Measurements from ENCODE around the gene EDC4.

EDC4 gene

DNA sequence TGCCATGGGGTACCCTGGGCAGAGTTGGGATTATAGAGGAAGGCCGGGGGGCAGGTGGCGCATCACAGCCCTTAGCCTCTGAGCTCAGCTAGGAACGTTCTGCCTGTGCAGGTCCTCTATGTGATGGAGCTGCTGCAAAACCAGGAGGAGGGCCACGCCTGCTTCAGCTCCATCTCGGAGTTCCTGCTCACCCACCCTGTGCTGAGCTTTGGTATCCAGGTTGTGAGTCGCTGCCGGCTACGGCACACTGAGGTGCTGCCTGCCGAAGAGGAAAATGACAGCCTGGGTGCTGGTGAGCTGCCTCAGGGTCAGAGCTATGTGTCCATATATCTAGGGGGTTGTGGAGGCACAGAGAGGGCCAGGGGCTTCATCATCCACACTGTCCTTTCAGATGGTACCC, 6.0 kb downstream of the EDC4 start:
- DNase-seq: no peak
- Mint-ChIP-seq H3K4me3 (no peak overlapping the region), H3K9me3 (no peaks in the 10 kb centered on the region), H3K27me3 (no peaks in the 10 kb centered on the region), H3K27ac (no peak overlapping the region), H3K4me1 (ENCODE audit: low read depth) (peaks cover 25% of the 10 kb centered on the region), H3K36me3 (ENCODE audit: low read depth) (peaks cover 98% of the 10 kb centered on the region)

DNA sequence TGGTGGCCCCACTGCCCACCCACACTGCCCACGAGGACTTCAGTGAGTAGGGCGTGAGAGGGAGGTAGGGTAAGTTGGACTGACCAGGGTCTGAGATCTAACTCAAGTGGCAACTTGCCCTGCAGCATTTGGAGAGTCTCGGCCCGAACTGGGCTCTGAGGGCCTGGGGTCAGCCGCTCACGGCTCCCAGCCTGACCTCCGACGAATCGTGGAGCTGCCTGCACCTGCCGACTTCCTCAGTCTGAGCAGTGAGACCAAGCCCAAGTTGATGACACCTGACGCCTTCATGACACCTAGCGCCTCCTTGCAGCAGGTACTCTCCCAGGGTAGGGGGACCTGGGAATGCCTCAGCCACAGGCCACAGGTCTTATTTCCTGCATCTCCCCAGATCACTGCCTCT, 6.6 kb downstream of the EDC4 start:
- Mint-ChIP-seq H3K36me3 (ENCODE audit: low read depth) (peaks cover 98% of the 10 kb centered on the region), H3K27ac (peak overlapping the region; percentile 44), H3K27me3 (no peaks in the 10 kb centered on the region), H3K4me3 (no peak overlapping the region), H3K4me1 (ENCODE audit: low read depth) (peaks cover 19% of the 10 kb centered on the region), H3K9me3 (no peaks in the 10 kb centered on the region)
- no peak for DNase-seq

- H3K27me3 Mint-ChIP-seq: no peaks in the 10 kb centered on the region
- no peak overlapping the region for H3K27ac Mint-ChIP-seq
These were observed 7.1 kb downstream of the EDC4 start for GRCh38 chr16:67879936-67880335.

DNA sequence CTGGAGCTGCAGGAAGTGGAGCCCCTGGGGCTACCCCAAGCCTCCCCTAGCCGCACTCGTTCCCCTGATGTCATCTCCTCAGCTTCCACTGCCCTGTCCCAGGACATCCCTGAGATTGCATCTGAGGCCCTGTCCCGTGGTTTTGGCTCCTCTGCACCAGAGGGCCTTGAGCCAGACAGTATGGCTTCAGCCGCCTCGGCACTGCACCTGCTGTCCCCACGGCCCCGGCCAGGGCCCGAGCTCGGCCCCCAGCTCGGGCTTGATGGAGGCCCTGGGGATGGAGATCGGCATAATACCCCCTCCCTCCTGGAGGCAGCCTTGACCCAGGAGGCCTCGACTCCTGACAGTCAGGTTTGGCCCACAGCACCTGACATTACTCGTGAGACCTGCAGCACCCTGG, 7.7 kb downstream of the EDC4 start:
- Mint-ChIP-seq H3K9me3 (no peaks in the 10 kb centered on the region), H3K36me3 (ENCODE audit: low read depth) (peaks cover 99% of the 10 kb centered on the region)

More at GRCh38 chr16:67879936-67880335, 7.1 kb downstream of the EDC4 start:
- peaks cover 15% of the 10 kb centered on the region for H3K4me1 Mint-ChIP-seq (ENCODE audit: low read depth)
- H3K4me3 Mint-ChIP-seq: no peak overlapping the region
- no peak for DNase-seq
- H3K36me3 Mint-ChIP-seq (ENCODE audit: low read depth): peaks cover 100% of the 10 kb centered on the region
- H3K9me3 Mint-ChIP-seq: no peaks in the 10 kb centered on the region

DNA sequence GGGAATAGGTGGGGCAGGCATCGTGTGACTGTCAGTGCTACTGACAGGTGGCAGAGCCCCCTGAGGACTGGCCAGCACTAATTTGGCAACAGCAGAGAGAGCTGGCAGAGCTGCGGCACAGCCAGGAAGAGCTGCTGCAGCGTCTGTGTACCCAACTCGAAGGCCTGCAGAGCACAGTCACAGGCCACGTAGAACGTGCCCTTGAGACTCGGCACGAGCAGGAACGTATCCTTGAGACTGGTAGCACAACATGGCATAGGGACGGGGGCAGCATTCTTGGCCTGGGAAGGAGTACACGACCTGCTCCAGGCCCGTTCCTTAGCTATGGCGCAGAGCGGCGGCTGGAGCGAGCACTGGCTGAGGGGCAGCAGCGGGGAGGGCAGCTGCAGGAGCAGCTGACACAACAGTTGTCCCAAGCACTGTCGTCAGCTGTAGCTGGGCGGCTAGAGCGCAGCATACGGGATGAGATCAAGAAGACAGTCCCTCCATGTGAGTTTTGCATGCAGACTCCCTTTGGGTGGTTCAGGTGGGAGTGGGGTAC, 8.8 kb downstream of the EDC4 start:
- Mint-ChIP-seq H3K27me3 (no peaks in the 10 kb centered on the region), H3K27ac (no peak overlapping the region), H3K4me3 (no peak overlapping the region), H3K36me3 (ENCODE audit: low read depth) (peaks cover 97% of the 10 kb centered on the region), H3K9me3 (no peaks in the 10 kb centered on the region), H3K4me1 (ENCODE audit: low read depth) (no peaks in the 10 kb centered on the region)
- no peak for DNase-seq

More for the DNA sequence above, 7.7 kb downstream of the EDC4 start:
- Mint-ChIP-seq H3K27ac (no peak overlapping the region), H3K4me1 (ENCODE audit: low read depth) (peaks cover 8% of the 10 kb centered on the region), H3K27me3 (no peaks in the 10 kb centered on the region), H3K4me3 (no peak overlapping the region)
- DNase-seq: no peak

DNA sequence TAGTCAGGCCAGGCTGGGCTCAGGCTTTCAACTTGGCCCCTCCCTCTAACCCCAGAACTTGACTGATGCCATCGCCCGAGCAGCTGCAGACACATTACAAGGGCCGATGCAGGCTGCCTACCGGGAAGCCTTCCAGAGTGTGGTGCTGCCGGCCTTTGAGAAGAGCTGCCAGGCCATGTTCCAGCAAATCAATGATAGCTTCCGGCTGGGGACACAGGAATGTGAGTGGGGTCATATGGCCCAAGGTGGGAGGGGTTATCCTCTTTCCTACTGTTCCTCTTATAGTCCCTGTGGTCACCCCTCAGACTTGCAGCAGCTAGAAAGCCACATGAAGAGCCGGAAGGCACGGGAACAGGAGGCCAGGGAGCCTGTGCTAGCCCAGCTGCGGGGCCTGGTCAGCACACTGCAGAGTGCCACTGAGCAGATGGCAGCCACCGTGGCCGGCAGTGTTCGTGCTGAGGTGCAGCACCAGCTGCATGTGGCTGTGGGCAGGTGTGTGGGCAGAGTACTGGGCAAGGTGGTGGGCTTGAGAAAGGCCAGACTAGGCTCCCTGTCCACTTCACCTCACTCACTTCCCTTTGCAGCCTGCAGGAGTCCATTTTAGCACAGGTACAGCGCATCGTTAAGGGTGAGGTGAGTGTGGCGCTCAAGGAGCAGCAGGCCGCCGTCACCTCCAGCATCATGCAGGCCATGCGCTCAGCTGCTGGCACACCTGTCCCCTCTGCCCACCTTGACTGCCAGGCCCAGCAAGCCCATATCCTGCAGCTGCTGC, 9.7 kb downstream of the EDC4 start:
- Mint-ChIP-seq H3K9me3 (no peaks in the 10 kb centered on the region), H3K4me3 (no peak overlapping the region), H3K27me3 (no peaks in the 10 kb centered on the region), H3K36me3 (ENCODE audit: low read depth) (peaks cover 88% of the 10 kb centered on the region), H3K27ac (peak overlapping the region; percentile 41), H3K4me1 (ENCODE audit: low read depth) (no peaks in the 10 kb centered on the region)
- DNase-seq: no peak

- no peaks in the 10 kb centered on the region for H3K27me3 Mint-ChIP-seq
- DNase-seq: no peak
- no peaks in the 10 kb centered on the region for H3K9me3 Mint-ChIP-seq
- peaks cover 81% of the 10 kb centered on the region for H3K36me3 Mint-ChIP-seq (ENCODE audit: low read depth)
- H3K4me1 Mint-ChIP-seq (ENCODE audit: low read depth): no peaks in the 10 kb centered on the region
- peak overlapping the region; percentile 41 for H3K27ac Mint-ChIP-seq
- H3K4me3 Mint-ChIP-seq: no peak overlapping the region
These were observed 10.5 kb downstream of the EDC4 start for GRCh38 chr16:67883146-67883871.

DNA sequence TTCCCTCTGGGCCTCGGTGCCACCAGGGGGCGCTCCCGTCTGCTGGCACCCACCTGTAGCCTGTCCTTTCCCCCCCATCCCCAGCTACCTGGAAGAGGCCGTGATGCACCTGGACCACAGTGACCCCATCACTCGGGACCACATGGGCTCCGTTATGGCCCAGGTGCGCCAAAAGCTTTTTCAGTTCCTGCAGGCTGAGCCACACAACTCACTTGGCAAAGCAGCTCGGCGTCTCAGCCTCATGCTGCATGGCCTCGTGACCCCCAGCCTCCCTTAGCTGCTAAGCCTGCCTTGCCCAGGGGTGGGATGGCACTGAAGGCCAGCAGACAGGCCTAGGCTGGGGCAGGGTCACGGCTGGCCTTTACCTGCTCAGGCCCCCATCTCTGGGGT, 11.0 kb downstream of the EDC4 start:
- Mint-ChIP-seq H3K27ac (peak overlapping the region; percentile 41), H3K4me1 (ENCODE audit: low read depth) (no peaks in the 10 kb centered on the region), H3K4me3 (no peak overlapping the region), H3K27me3 (no peaks in the 10 kb centered on the region), H3K9me3 (no peaks in the 10 kb centered on the region), H3K36me3 (ENCODE audit: low read depth) (peaks cover 75% of the 10 kb centered on the region)
- peak; percentile 83 for DNase-seq

GRCh38 chr16:67884684-67885083, 11.8 kb downstream of the EDC4 start, which contains the start of gene NRN1L:
NRN1L (plus strand) TSS chr16:67884885; CDS start chr16:67884904, 19 bp downstream.
- no peak within 1 kb of the TSS for H3K4me3 Mint-ChIP-seq
- DNase-seq: no peak
- H3K4me1 Mint-ChIP-seq (ENCODE audit: low read depth): no peaks in the 10 kb centered on the region
- peak within 1 kb of the TSS; percentile 41 for H3K27ac Mint-ChIP-seq
- H3K27me3 Mint-ChIP-seq: no peaks in the 10 kb centered on the region
- peaks cover 67% of the 10 kb centered on the region for H3K36me3 Mint-ChIP-seq (ENCODE audit: low read depth)
- H3K9me3 Mint-ChIP-seq: no peaks in the 10 kb centered on the region

DNA sequence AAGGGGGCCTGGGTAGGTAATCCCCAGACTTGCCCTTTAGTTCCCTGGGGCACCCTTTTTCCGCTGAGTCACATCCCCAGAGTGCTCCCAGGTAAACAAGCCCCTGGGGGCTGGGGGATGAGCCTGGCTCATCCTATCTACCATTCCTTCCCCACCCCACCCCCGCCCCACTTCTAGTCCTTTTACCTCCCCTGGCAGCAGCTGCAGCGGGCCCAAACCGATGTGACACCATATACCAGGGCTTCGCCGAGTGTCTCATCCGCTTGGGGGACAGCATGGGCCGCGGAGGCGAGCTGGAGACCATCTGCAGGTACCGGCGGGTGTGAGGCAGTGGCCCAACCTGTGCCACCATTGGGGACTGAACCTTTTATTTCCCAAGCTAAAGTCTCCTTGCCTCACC, 12.7 kb downstream of the EDC4 start:
- Mint-ChIP-seq H3K9me3 (no peaks in the 10 kb centered on the region), H3K27ac (peak overlapping the region; percentile 37), H3K36me3 (ENCODE audit: low read depth) (peaks cover 58% of the 10 kb centered on the region), H3K27me3 (no peaks in the 10 kb centered on the region), H3K4me3 (no peak overlapping the region), H3K4me1 (ENCODE audit: low read depth) (no peaks in the 10 kb centered on the region)
- DNase-seq: no peak

- no peak for DNase-seq
- Mint-ChIP-seq H3K4me1 (ENCODE audit: low read depth) (no peaks in the 10 kb centered on the region), H3K36me3 (ENCODE audit: low read depth) (peaks cover 54% of the 10 kb centered on the region), H3K4me3 (no peak overlapping the region), H3K9me3 (no peaks in the 10 kb centered on the region), H3K27ac (no peak overlapping the region), H3K27me3 (no peaks in the 10 kb centered on the region)
These were observed 13.1 kb downstream of the EDC4 start for GRCh38 chr16:67885976-67886375.

DNA sequence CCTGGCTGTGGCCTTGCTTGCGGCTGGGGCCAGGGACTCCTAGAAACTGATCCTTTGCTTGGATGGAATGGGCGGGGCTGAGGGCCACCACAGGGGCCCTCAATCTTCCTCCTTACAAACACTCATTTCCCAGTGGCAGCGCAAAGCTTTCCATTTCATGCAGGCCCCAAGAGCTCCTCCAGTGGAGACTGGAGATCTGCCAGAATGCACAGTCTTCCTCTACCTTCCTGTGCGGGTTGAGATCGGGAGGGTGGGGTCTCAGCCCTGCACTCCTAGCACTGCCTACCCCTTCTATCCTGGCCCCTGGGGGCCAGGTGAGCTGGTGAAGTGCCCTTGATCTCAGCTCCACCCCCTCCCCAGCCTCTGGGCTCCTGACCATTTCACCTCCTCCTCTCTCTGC, 13.5 kb downstream of the EDC4 start:
- no peak for DNase-seq
- H3K27me3 Mint-ChIP-seq: no peaks in the 10 kb centered on the region
- H3K36me3 Mint-ChIP-seq (ENCODE audit: low read depth): peaks cover 50% of the 10 kb centered on the region
- no peak overlapping the region for H3K4me3 Mint-ChIP-seq
- no peaks in the 10 kb centered on the region for H3K4me1 Mint-ChIP-seq (ENCODE audit: low read depth)
- peak overlapping the region; percentile 35 for H3K27ac Mint-ChIP-seq
- no peaks in the 10 kb centered on the region for H3K9me3 Mint-ChIP-seq

DNA sequence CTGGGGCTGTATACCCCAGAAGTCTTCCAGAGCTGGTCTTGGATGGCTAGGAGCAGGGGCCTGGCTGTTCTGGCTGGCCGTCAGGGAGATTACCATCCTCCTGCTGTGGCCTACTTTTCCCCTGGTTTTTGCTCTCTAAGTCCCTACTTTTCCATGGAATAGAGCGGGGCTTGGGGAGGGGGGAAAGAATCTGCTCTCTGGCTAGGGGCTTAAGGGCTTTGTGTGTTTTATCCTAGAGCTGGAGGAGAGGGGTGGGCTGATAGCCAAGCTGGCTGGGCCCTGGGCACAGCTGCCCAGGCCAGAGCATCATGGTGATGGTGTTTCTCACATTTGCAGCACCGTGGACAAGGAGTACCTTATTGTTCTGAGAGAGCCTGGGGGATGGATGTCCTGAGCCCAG, 15.5 kb downstream of the EDC4 start:
- H3K4me1 Mint-ChIP-seq (ENCODE audit: low read depth): peaks cover 7% of the 10 kb centered on the region
- H3K36me3 Mint-ChIP-seq (ENCODE audit: low read depth): peaks cover 31% of the 10 kb centered on the region
- no peak for DNase-seq
- no peaks in the 10 kb centered on the region for H3K9me3 Mint-ChIP-seq
- no peaks in the 10 kb centered on the region for H3K27me3 Mint-ChIP-seq
- H3K4me3 Mint-ChIP-seq: no peak overlapping the region
- peak overlapping the region; percentile 26 for H3K27ac Mint-ChIP-seq

DNA sequence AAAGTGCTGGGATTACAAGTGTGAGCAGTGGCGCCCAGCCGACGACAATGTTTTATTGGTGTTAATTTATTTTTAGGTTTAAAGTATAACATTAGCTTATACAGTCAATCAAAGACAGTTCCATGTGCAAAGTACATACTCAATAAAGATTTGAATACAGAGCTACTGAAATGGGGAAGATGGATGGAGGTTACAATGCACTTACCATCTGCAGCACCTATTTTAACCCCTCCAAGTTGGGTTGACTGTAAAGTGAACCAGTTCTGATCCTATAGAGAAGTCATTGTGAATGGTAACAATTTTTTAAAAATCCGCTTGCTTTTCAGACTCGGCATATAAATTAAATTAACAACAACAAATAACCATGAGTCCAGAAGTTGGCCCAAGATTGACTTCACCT, 19.5 kb downstream of the EDC4 start:
- Mint-ChIP-seq H3K9me3 (no peaks in the 10 kb centered on the region), H3K36me3 (ENCODE audit: low read depth) (peaks cover 9% of the 10 kb centered on the region), H3K4me1 (ENCODE audit: low read depth) (peaks cover 35% of the 10 kb centered on the region), H3K27me3 (no peaks in the 10 kb centered on the region), H3K4me3 (peak overlapping the region; percentile 97), H3K27ac (peak overlapping the region; percentile 88)
- no peak for DNase-seq

Data from activated T-cell treated with anti-CD3 and anti-CD28 coated beads, Interleukin-2, amount 50 U/mL, for 24 hours (primary cell).